GM23248 (cell line): ENCODE results near the gene IRF6.

Experiments used
- EZH2 ChIP-seq: fragments of 200-600 bp; sonication (generic); IDR thresholded peaks from 2 replicates; pipeline ENCODE4 v1.6.1; 2018; ENCODE audit warnings: antibody characterized with exemption, mild to moderate bottlenecking; ENCODE audit not compliant: insufficient read depth, poor library complexity, severe bottlenecking
- EZH2phosphoT487 ChIP-seq: fragments of 200-600 bp; sonication (generic); IDR thresholded peaks from 2 replicates; pipeline ENCODE4 v1.6.1; 2018; ENCODE audit warnings: antibody characterized with exemption, moderate library complexity, mild to moderate bottlenecking, low read depth; ENCODE audit not compliant: insufficient read depth

- TF ChIP-seq EZH2 (no peak), EZH2phosphoT487 (no peak)
Measured at GRCh38 chr1:209752890-209753289, 53.1 kb downstream of the IRF6 start.
